ENCODE data around the gene CDHR3.
"Not testable (repeated sequence)": the region's sequence is repeated elsewhere in the genome, so short reads cannot be mapped to it uniquely, and the experiment has no call there.

Gene CDHR3

GRCh38 chr7:106001196-106001595, 38.1 kb downstream of the CDHR3 start:
- no peak for DNase-seq (ENCODE audit: low spot score)

GRCh38 chr7:106001886-106002285, 38.8 kb downstream of the CDHR3 start:
- DNase-seq (ENCODE audit: low spot score): no peak

- DNase-seq (ENCODE audit: low spot score): no peak
Measured at GRCh38 chr7:106003525-106004064, 40.5 kb downstream of the CDHR3 start.

GRCh38 chr7:106006906-106007305, 43.8 kb downstream of the CDHR3 start:
- DNase-seq (ENCODE audit: low spot score): no peak

- not testable (repeated sequence) for DNase-seq (ENCODE audit: low spot score)
Measured at GRCh38 chr7:106007796-106008195, 44.7 kb downstream of the CDHR3 start.

GRCh38 chr7:106009503-106010226, 46.6 kb downstream of the CDHR3 start:
- peak; percentile 84 for DNase-seq (ENCODE audit: low spot score)

GRCh38 chr7:106010331-106010730, 47.3 kb downstream of the CDHR3 start:
- DNase-seq (ENCODE audit: low spot score): no peak

- no peak for DNase-seq (ENCODE audit: low spot score)
Measured at GRCh38 chr7:106010866-106011265, 47.8 kb downstream of the CDHR3 start.

GRCh38 chr7:106012184-106012583, 49.1 kb downstream of the CDHR3 start:
- no peak for DNase-seq (ENCODE audit: low spot score)

- peak; percentile 6 for DNase-seq (ENCODE audit: low spot score)
Measured at GRCh38 chr7:106012935-106013439, 49.9 kb downstream of the CDHR3 start.

- DNase-seq (ENCODE audit: low spot score): no peak
Measured at GRCh38 chr7:106015381-106016218, 52.5 kb downstream of the CDHR3 start.

GRCh38 chr7:106016331-106016730, 53.3 kb downstream of the CDHR3 start:
- no peak for DNase-seq (ENCODE audit: low spot score)

GRCh38 chr7:106017657-106018056, 54.6 kb downstream of the CDHR3 start:
- no peak for DNase-seq (ENCODE audit: low spot score)

GRCh38 chr7:106018566-106019469, 55.8 kb downstream of the CDHR3 start:
- DNase-seq (ENCODE audit: low spot score): no peak

GRCh38 chr7:106019470-106019820, 56.4 kb downstream of the CDHR3 start:
- no peak for DNase-seq (ENCODE audit: low spot score)

- no peak for DNase-seq (ENCODE audit: low spot score)
Measured at GRCh38 chr7:106021151-106022067, 58.3 kb downstream of the CDHR3 start.

- DNase-seq (ENCODE audit: low spot score): no peak
Measured at GRCh38 chr7:106022193-106022821, 59.2 kb downstream of the CDHR3 start.

- DNase-seq (ENCODE audit: low spot score): no peak
Measured at GRCh38 chr7:106023369-106024322, 60.6 kb downstream of the CDHR3 start.

GRCh38 chr7:106026101-106026500, 63.0 kb downstream of the CDHR3 start:
- DNase-seq (ENCODE audit: low spot score): no peak
